H9 (cell line): ENCODE data around the gene ANKRD17. TPM values are rescaled to one million over a fixed set of nuclear protein-coding genes. Genes with fewer than 3 reads are reported as not detected.

Experiments used
- DNase-seq: peaks from one replicate; pipeline ENCODE4 v3.0.0-alpha.2; 2017
- H2AFZ ChIP-seq: one replicate; pipeline ENCODE4 v1.6.1; 2013; ENCODE audit warnings: mild to moderate bottlenecking, low read length, control low read depth, moderate library complexity
- H2AK5ac ChIP-seq: 2 replicates; pipeline ENCODE4 v1.6.1; 2013; ENCODE audit warnings: low read length, control low read depth, mixed read lengths; ENCODE audit not compliant: insufficient read length
- H2BK120ac ChIP-seq: one replicate; pipeline ENCODE4 v1.6.1; 2013; ENCODE audit warnings: low read depth, mild to moderate bottlenecking, low read length, control low read depth, inconsistent platforms; ENCODE audit not compliant: poor library complexity, severe bottlenecking
- H2BK12ac ChIP-seq: 2 replicates; pipeline ENCODE4 v1.6.1; 2013; ENCODE audit warnings: low read length, control low read depth, mixed read lengths, low read depth; ENCODE audit not compliant: insufficient read length
- H2BK15ac ChIP-seq: 2 replicates; pipeline ENCODE4 v1.6.1; 2013; ENCODE audit warnings: low read depth, low read length, control low read depth
- H2BK20ac ChIP-seq: one replicate; pipeline ENCODE4 v1.6.1; 2013; ENCODE audit warnings: low read depth, mild to moderate bottlenecking, low read length, control low read depth, inconsistent platforms; ENCODE audit not compliant: poor library complexity, severe bottlenecking
- H2BK5ac ChIP-seq: 2 replicates; pipeline ENCODE4 v1.6.1; 2013; ENCODE audit warnings: low read length, control low read depth, mixed read lengths; ENCODE audit not compliant: insufficient read length
- H3K14ac ChIP-seq: 2 replicates; pipeline ENCODE4 v1.6.1; 2013; ENCODE audit warnings: low read length, control low read depth; ENCODE audit not compliant: insufficient read depth
- H3K18ac ChIP-seq: 2 replicates; pipeline ENCODE4 v1.6.1; 2013; ENCODE audit warnings: low read depth, mild to moderate bottlenecking, mixed read lengths, low read length, control low read depth; ENCODE audit not compliant: insufficient read length
- H3K23ac ChIP-seq: 2 replicates; pipeline ENCODE4 v1.6.1; 2013; ENCODE audit warnings: low read length, control low read depth, mixed read lengths, low read depth; ENCODE audit not compliant: insufficient read length
- H3K23me2 ChIP-seq: 2 replicates; pipeline ENCODE4 v1.6.1; 2013; ENCODE audit warnings: low read depth, mild to moderate bottlenecking, mixed read lengths, low read length, control low read depth; ENCODE audit not compliant: insufficient read length, poor library complexity, severe bottlenecking
- H3K27ac ChIP-seq: 2 replicates; pipeline ENCODE4 v1.5.1; 2013; ENCODE audit warnings: low read length, control low read depth, mixed read lengths, low read depth; ENCODE audit not compliant: insufficient read length
- H3K27me3 ChIP-seq: 2 replicates; pipeline ENCODE4 v1.6.1; 2013; ENCODE audit warnings: low read length, control low read depth, inconsistent platforms; ENCODE audit not compliant: insufficient read depth
- H3K4ac ChIP-seq: 2 replicates; pipeline ENCODE4 v1.6.1; 2013; ENCODE audit warnings: low read depth, mild to moderate bottlenecking, control low read depth, inconsistent platforms, low read length, moderate library complexity
- H3K4me1 ChIP-seq: 2 replicates; pipeline ENCODE4 v1.6.1; 2013; ENCODE audit warnings: low read length, control low read depth, inconsistent platforms; ENCODE audit not compliant: insufficient read depth
- H3K4me2 ChIP-seq: 2 replicates; pipeline ENCODE4 v1.6.1; 2013; ENCODE audit warnings: low read length, control low read depth, mixed read lengths; ENCODE audit not compliant: insufficient read length, insufficient read depth
- H3K56ac ChIP-seq: 2 replicates; pipeline ENCODE4 v1.6.1; 2013; ENCODE audit warnings: low read depth, mild to moderate bottlenecking, mixed read lengths, low read length, control low read depth; ENCODE audit not compliant: insufficient read length
- H3K79me1 ChIP-seq: 2 replicates; pipeline ENCODE4 v1.6.1; 2013; ENCODE audit warnings: low read depth, mild to moderate bottlenecking, moderate library complexity, low read length, control low read depth, inconsistent platforms; ENCODE audit not compliant: insufficient read depth, poor library complexity, severe bottlenecking
- H3K79me2 ChIP-seq: 2 replicates; pipeline ENCODE4 v1.6.1; 2013; ENCODE audit warnings: low read length, control low read depth, inconsistent platforms; ENCODE audit not compliant: insufficient read depth
- H3K9ac ChIP-seq: 2 replicates; pipeline ENCODE4 v1.6.1; 2013; ENCODE audit warnings: low read length, control low read depth, mixed read lengths; ENCODE audit not compliant: insufficient read length; ENCODE audit errors: extremely low read depth
- H3K9me3 ChIP-seq: one replicate; pipeline ENCODE4 v1.6.1; 2013; ENCODE audit warnings: low read depth, low read length, inconsistent platforms; ENCODE audit not compliant: control insufficient read depth
- H3T11ph ChIP-seq: one replicate; pipeline ENCODE4 v1.6.1; 2013; ENCODE audit warnings: mild to moderate bottlenecking, low read length, control low read depth, inconsistent platforms
- H4K20me1 ChIP-seq: one replicate; pipeline ENCODE4 v1.6.1; 2013; ENCODE audit not compliant: control insufficient read depth, insufficient read length, insufficient read depth
- H4K5ac ChIP-seq: 2 replicates; pipeline ENCODE4 v1.6.1; 2013; ENCODE audit warnings: low read depth, mild to moderate bottlenecking, mixed read lengths, low read length, control low read depth; ENCODE audit not compliant: insufficient read length
- H4K8ac ChIP-seq: replicated peaks from 2 replicates; pipeline ENCODE4 v1.6.1; 2013; ENCODE audit warnings: low read length, control low read depth, mixed read lengths, low read depth; ENCODE audit not compliant: insufficient read length
- H4K91ac ChIP-seq: 2 replicates; pipeline ENCODE4 v1.6.1; 2013; ENCODE audit warnings: low read depth, mild to moderate bottlenecking, moderate library complexity, mixed read lengths, low read length, control low read depth; ENCODE audit not compliant: insufficient read length
- H3K27ac Mint-ChIP-seq, 3 experiments: 2 replicates in 2 of 3; 3 replicates in 1 of 3; pipeline ENCODE4 v1.8.0; 2020 to 2021; ENCODE audit warnings: mixed read lengths in 3 of 3, mild to moderate bottlenecking in 1 of 3, moderate library complexity in 1 of 3
- H3K27me3 Mint-ChIP-seq: 2 replicates; pipeline ENCODE4 v1.8.0; 2021; ENCODE audit warnings: low read depth, mild to moderate bottlenecking, moderate library complexity, mixed read lengths
- H3K36me3 Mint-ChIP-seq, 3 experiments: 2 replicates in 2 of 3; 3 replicates in 1 of 3; pipeline ENCODE4 v1.8.0; 2020 to 2021; ENCODE audit warnings: low read depth in 3 of 3, mixed read lengths in 3 of 3; ENCODE audit not compliant: insufficient read depth in 1 of 3
- H3K4me1 Mint-ChIP-seq, 2 experiments: 2 replicates each; pipeline ENCODE4 v1.8.0; 2020; ENCODE audit warnings: mixed read lengths in 2 of 2
- H3K4me3 Mint-ChIP-seq, 2 experiments: 2 replicates in 1 of 2; 3 replicates in 1 of 2; pipeline ENCODE4 v1.8.0; 2020 to 2021; ENCODE audit warnings: mild to moderate bottlenecking in 2 of 2, mixed read lengths in 2 of 2, moderate library complexity in 1 of 2
- H3K9me3 Mint-ChIP-seq, 2 experiments: 2 replicates in 1 of 2; 3 replicates in 1 of 2; pipeline ENCODE4 v1.8.0; 2020; ENCODE audit warnings: mild to moderate bottlenecking in 2 of 2, mixed read lengths in 2 of 2, moderate library complexity in 1 of 2
- WGBS: extraction: QIAGEN DNeasy Blood & Tissue Kit; methylation state at CpG from one replicate; pipeline ENCODE4 v1.1.7; 2013; ENCODE audit warnings: missing lambda C conversion rate, low lambda C conversion rate, mixed read lengths; ENCODE audit not compliant: insufficient read length; ENCODE audit errors: extremely low coverage; 5-methylcytosine and 5-hydroxymethylcytosine counted together
- total RNA-seq: library from RNA; stranded (reverse); gene quantifications from 2 replicates; pipeline ENCODE4 v1.2.1, GENCODE V29; 2021
- TF ChIP-seq, protein P1 (sequence below): fragments of 200-600 bp; sonication (generic); conservative IDR thresholded peaks from 3 replicates; pipeline ENCODE4 v1.8.0; 2021; ENCODE audit warnings: antibody characterized with exemption, mild to moderate bottlenecking

ANKRD17 gene
- total RNA-seq, 1 experiment from 2014 or later: 82.4 TPM

DNA sequence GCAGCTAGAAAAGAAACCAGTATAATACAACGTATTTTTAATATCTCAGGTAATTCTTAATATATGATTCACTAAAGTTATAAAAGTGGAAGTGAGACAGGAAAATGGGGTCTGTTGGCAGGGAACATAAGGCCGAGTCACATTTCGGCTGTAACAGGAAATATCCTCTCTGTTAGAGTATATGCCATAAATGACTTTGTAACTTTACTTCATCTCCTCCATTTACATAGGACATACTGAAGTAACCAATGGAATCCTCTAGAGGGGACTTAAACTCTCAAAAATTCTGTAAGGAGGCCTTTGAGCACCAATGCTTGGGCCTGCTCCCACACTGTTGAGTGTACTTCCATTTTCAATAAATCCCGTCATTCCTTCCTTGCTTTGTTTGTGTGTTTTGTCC is 71.3 kb downstream of the ANKRD17 start:
- H3K4me1 Mint-ChIP-seq: peaks cover 6 to 8% of the 10 kb centered on the region in 2 experiments; a peak in 3 of 4 replicates
- no peak overlapping the region for H3K18ac ChIP-seq
- H3K9me3 Mint-ChIP-seq: no peaks in the 10 kb centered on the region
- peaks cover 3% of the 10 kb centered on the region for H3K79me1 ChIP-seq
- no peak overlapping the region for H3K14ac ChIP-seq
- no peak for DNase-seq
- H2BK5ac ChIP-seq: no peak overlapping the region
- no peak overlapping the region for H3T11ph ChIP-seq
- H3K27ac ChIP-seq: no peak overlapping the region
- no peaks in the 10 kb centered on the region for H3K4me1 ChIP-seq
- H2AFZ ChIP-seq: no peak overlapping the region
- H4K20me1 ChIP-seq: no peaks in the 10 kb centered on the region
- H2BK120ac ChIP-seq: no peak overlapping the region
- no peak overlapping the region for H2BK12ac ChIP-seq
- no peak overlapping the region for H2BK20ac ChIP-seq
- H3K4ac ChIP-seq: no peak overlapping the region
- H3K36me3 Mint-ChIP-seq: peaks cover 6 to 18% (median 13%) of the 10 kb centered on the region in 3 experiments
- H3K79me2 ChIP-seq: peaks cover 7% of the 10 kb centered on the region; the same call in 1 of the 2 replicates
- H4K91ac ChIP-seq: no peak overlapping the region
- no peaks in the 10 kb centered on the region for H3K23me2 ChIP-seq
- no peak overlapping the region for H4K5ac ChIP-seq
- WGBS: no CpG with 5 or more reads among the region's 4 CpGs
- H3K9me3 ChIP-seq: no peaks in the 10 kb centered on the region
- no peak overlapping the region for H2BK15ac ChIP-seq
- no peak overlapping the region for H3K27ac Mint-ChIP-seq
- no peak overlapping the region for H2AK5ac ChIP-seq
- H3K4me2 ChIP-seq: no peak overlapping the region
- H3K56ac ChIP-seq: no peak overlapping the region
- no peak overlapping the region for H4K8ac ChIP-seq
- no peaks in the 10 kb centered on the region for H3K27me3 ChIP-seq
- TF ChIP-seq, protein P1, sequence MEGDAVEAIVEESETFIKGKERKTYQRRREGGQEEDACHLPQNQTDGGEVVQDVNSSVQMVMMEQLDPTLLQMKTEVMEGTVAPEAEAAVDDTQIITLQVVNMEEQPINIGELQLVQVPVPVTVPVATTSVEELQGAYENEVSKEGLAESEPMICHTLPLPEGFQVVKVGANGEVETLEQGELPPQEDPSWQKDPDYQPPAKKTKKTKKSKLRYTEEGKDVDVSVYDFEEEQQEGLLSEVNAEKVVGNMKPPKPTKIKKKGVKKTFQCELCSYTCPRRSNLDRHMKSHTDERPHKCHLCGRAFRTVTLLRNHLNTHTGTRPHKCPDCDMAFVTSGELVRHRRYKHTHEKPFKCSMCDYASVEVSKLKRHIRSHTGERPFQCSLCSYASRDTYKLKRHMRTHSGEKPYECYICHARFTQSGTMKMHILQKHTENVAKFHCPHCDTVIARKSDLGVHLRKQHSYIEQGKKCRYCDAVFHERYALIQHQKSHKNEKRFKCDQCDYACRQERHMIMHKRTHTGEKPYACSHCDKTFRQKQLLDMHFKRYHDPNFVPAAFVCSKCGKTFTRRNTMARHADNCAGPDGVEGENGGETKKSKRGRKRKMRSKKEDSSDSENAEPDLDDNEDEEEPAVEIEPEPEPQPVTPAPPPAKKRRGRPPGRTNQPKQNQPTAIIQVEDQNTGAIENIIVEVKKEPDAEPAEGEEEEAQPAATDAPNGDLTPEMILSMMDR: no peak
- H3K23ac ChIP-seq: no peak overlapping the region
- H3K9ac ChIP-seq: no peak overlapping the region
- no peaks in the 10 kb centered on the region for H3K27me3 Mint-ChIP-seq
- no peak overlapping the region for H3K4me3 Mint-ChIP-seq
